BJ (cell line): ENCODE data around the gene CPS1. TPM values are rescaled to one million over a fixed set of nuclear protein-coding genes. Genes with fewer than 3 reads are reported as not detected.
A peak's percentile ranks its signal among the peaks of the same experiment; 100 is the strongest.

Source experiments
- CTCF ChIA-PET: fragments of 350-600 bp; formaldehyde crosslinking; extraction: SDS; loops from one replicate; lab custom pipeline; 2021; ENCODE audit warnings: antibody characterized with exemption, inconsistent platforms; lab: Yijun Ruan, JAX
- POLR2A ChIA-PET: fragments of 300-600 bp; sonication (Branson Sonifier 250); formaldehyde crosslinking; extraction: SDS; loops from one replicate; lab custom pipeline; 2021; ENCODE audit warnings: antibody characterized with exemption; lab: Charles Lee
- DNase-seq: peaks from one replicate; pipeline ENCODE4 v3.0.0-alpha.2; 2011; ENCODE audit warnings: low read depth
- H3K27me3 ChIP-seq: 2 replicates; pipeline ENCODE4 v1.6.0; 2011; ENCODE audit warnings: low read length; ENCODE audit not compliant: control insufficient read depth, insufficient read depth
- H3K36me3 ChIP-seq: 2 replicates; pipeline ENCODE4 v1.5.1; 2011; ENCODE audit warnings: low read length; ENCODE audit not compliant: control insufficient read depth, insufficient read depth
- H3K4me3 ChIP-seq: 2 replicates; pipeline ENCODE4 v1.5.1; 2011; ENCODE audit warnings: low read depth, mild to moderate bottlenecking, control low read depth, low read length
- CTCF ChIP-seq: IDR thresholded peaks from 2 replicates; pipeline ENCODE4 v1.5.1; 2011; ENCODE audit warnings: low read depth, mild to moderate bottlenecking, control low read depth, inconsistent platforms, low read length, moderate library complexity; ENCODE audit not compliant: insufficient read depth
- polyA plus RNA-seq: library from polyadenylated mRNA; depleted of rRNA; stranded (reverse); fragments of >200 nt; gene quantifications from 2 replicates; pipeline ENCODE4 v1.2.3, GENCODE V29; 2011

CPS1 gene
- polyA plus RNA-seq, 1 experiment, result 10.9 TPM

GRCh38 chr2:210577263-210578071, 21.1 kb downstream of the CPS1 start:
- CTCF ChIA-PET, result interaction anchor here (0.7 to 1.0 kb wide), 4 partner anchors 15 to 581 kb away, joined by 3 read pairs; no protein-coding TSS in a partner anchor
- H3K4me3 ChIP-seq, result no peak overlapping the region
- POLR2A ChIA-PET, result no interaction called here

GRCh38 chr2:210584834-210585233, 28.4 kb downstream of the CPS1 start:
- DNase-seq, result no peak
- ChIA-PET POLR2A (no interaction called here), CTCF (no interaction called here)
- no peaks in the 10 kb centered on the region for H3K36me3 ChIP-seq
- H3K4me3 ChIP-seq, result no peak overlapping the region
- no peak for TF ChIP-seq CTCF
- no peaks in the 10 kb centered on the region for H3K27me3 ChIP-seq

More at GRCh38 chr2:210577263-210578071, 21.1 kb downstream of the CPS1 start:
- no peaks in the 10 kb centered on the region for H3K27me3 ChIP-seq
- DNase-seq, result peak; percentile 17
- TF ChIP-seq CTCF, result peak; percentile 80
- no peaks in the 10 kb centered on the region for H3K36me3 ChIP-seq

GRCh38 chr2:210586381-210586780, 30.0 kb downstream of the CPS1 start:
- no peak for TF ChIP-seq CTCF
- POLR2A ChIA-PET, result no interaction called here
- CTCF ChIA-PET, result no interaction called here
- Histone ChIP-seq H3K4me3 (no peak overlapping the region), H3K36me3 (no peaks in the 10 kb centered on the region), H3K27me3 (no peaks in the 10 kb centered on the region)
- no peak for DNase-seq

- POLR2A ChIA-PET, result no interaction called here
- CTCF ChIA-PET, result no interaction called here
- DNase-seq, result no peak
- TF ChIP-seq CTCF, result no peak
- Histone ChIP-seq H3K36me3 (no peaks in the 10 kb centered on the region), H3K27me3 (no peaks in the 10 kb centered on the region), H3K4me3 (no peak overlapping the region)
Measured at GRCh38 chr2:210591663-210592062, 35.3 kb downstream of the CPS1 start.

- ChIA-PET CTCF (no interaction called here), POLR2A (no interaction called here)
- no peaks in the 10 kb centered on the region for H3K36me3 ChIP-seq
- H3K4me3 ChIP-seq, result no peak overlapping the region
- H3K27me3 ChIP-seq, result no peaks in the 10 kb centered on the region
- no peak for DNase-seq
- TF ChIP-seq CTCF, result no peak
Measured at GRCh38 chr2:210592726-210593125, 36.3 kb downstream of the CPS1 start.
